IMR-90 (cell line): ENCODE data around the gene MT1X. TPM values are rescaled to one million over a fixed set of nuclear protein-coding genes. Genes with fewer than 3 reads are reported as not detected.

Experiments used
- ATAC-seq: fragments of 200-7000 bp; cut with Tn5 transposase; 2 replicates; pipeline ENCODE4 v1.9.1; 2020; ENCODE audit warnings: low read depth, mild to moderate bottlenecking, moderate library complexity
- BruUV-seq: library from RNA; stranded (reverse); fragments of 400-500 nt; replicated peaks from 2 replicates; lab custom pipeline; 2021; lab: Mats Ljungman, UMichigan
- CTCF ChIA-PET: fragments of 300-600 bp; formaldehyde crosslinking; extraction: SDS; loops from one replicate; lab custom pipeline; 2021; ENCODE audit warnings: antibody characterized with exemption; lab: Yijun Ruan, JAX
- POLR2A ChIA-PET: fragments of 300-600 bp; sonication (Branson Sonifier 250); formaldehyde crosslinking; loops from one replicate; lab custom pipeline; 2022; ENCODE audit warnings: antibody characterized with exemption; ENCODE audit not compliant: unreplicated experiment; lab: Charles Lee
- DNase-seq: peaks from one replicate; pipeline ENCODE4 v3.0.0; 2013
- H2AFZ ChIP-seq: replicated peaks from 2 replicates; pipeline ENCODE3; 2013; ENCODE audit warnings: low read length, mild to moderate bottlenecking; ENCODE audit not compliant: poor library complexity
- H2AK5ac ChIP-seq: 2 replicates; pipeline ENCODE4 v1.6.1; 2013; ENCODE audit warnings: low read depth, low read length, inconsistent platforms
- H2AK9ac ChIP-seq: replicated peaks from 2 replicates; pipeline ENCODE3; 2013; ENCODE audit warnings: mild to moderate bottlenecking, low read depth, low read length, moderate library complexity; ENCODE audit not compliant: poor library complexity
- H2BK120ac ChIP-seq: 2 replicates; pipeline ENCODE4 v1.6.1; 2013; ENCODE audit warnings: low read depth, low read length, inconsistent platforms
- H2BK15ac ChIP-seq: 3 replicates; pipeline ENCODE4 v1.6.1; 2013; ENCODE audit warnings: low read depth, low read length, inconsistent platforms
- H2BK20ac ChIP-seq: 2 replicates; pipeline ENCODE4 v1.6.1; 2013; ENCODE audit warnings: low read depth, mild to moderate bottlenecking, inconsistent platforms, low read length, moderate library complexity
- H2BK5ac ChIP-seq: 2 replicates; pipeline ENCODE4 v1.6.1; 2013; ENCODE audit warnings: mild to moderate bottlenecking, low read depth, low read length, inconsistent platforms; ENCODE audit not compliant: poor library complexity, severe bottlenecking
- H3K14ac ChIP-seq: replicated peaks from 2 replicates; pipeline ENCODE4 v1.6.1; 2013; ENCODE audit warnings: low read depth, low read length, inconsistent platforms
- H3K18ac ChIP-seq: 2 replicates; pipeline ENCODE4 v1.6.1; 2013; ENCODE audit warnings: low read depth, low read length, control low read depth
- H3K23ac ChIP-seq: 2 replicates; pipeline ENCODE4 v1.6.1; 2013; ENCODE audit warnings: low read depth, low read length, inconsistent platforms
- H3K27ac ChIP-seq: 2 replicates; pipeline ENCODE4 v1.5.1; 2013; ENCODE audit warnings: mild to moderate bottlenecking, control low read depth, low read length; ENCODE audit not compliant: insufficient read depth
- H3K27me3 ChIP-seq: 2 replicates; pipeline ENCODE4 v1.6.1; 2013; ENCODE audit warnings: low read length; ENCODE audit not compliant: control insufficient read depth, insufficient read depth
- H3K36me3 ChIP-seq: 2 replicates; pipeline ENCODE4 v1.6.1; 2013; ENCODE audit warnings: low read length, mixed read lengths; ENCODE audit not compliant: control insufficient read depth, insufficient read depth
- H3K4ac ChIP-seq: 2 replicates; pipeline ENCODE4 v1.6.1; 2013; ENCODE audit warnings: low read depth, low read length, inconsistent platforms
- H3K4me1 ChIP-seq: 2 replicates; pipeline ENCODE4 v1.6.1; 2013; ENCODE audit warnings: low read length, mixed read lengths; ENCODE audit not compliant: control insufficient read depth, insufficient read depth
- H3K4me2 ChIP-seq: 2 replicates; pipeline ENCODE4 v1.6.1; 2013; ENCODE audit warnings: low read depth, mild to moderate bottlenecking, control low read depth, low read length, moderate library complexity
- H3K4me3 ChIP-seq: 2 replicates; pipeline ENCODE4 v1.5.1; 2013; ENCODE audit warnings: low read depth, mild to moderate bottlenecking, control low read depth, low read length, moderate library complexity; ENCODE audit not compliant: insufficient read depth
- H3K56ac ChIP-seq: 2 replicates; pipeline ENCODE4 v1.6.1; 2013; ENCODE audit warnings: low read length, inconsistent platforms; ENCODE audit not compliant: insufficient read depth; ENCODE audit errors: extremely low read depth
- H3K79me1 ChIP-seq, 2 experiments: 2 replicates each; pipeline ENCODE4 v1.6.1; 2013; ENCODE audit warnings: low read length in 2 of 2, inconsistent platforms in 1 of 2, low read depth in 1 of 2
- H3K9ac ChIP-seq: 2 replicates; pipeline ENCODE4 v1.6.1; 2013; ENCODE audit warnings: low read depth, low read length, control low read depth
- H3K9me1 ChIP-seq: 2 replicates; pipeline ENCODE4 v1.6.1; 2013; ENCODE audit warnings: low read length, inconsistent platforms; ENCODE audit not compliant: insufficient read depth
- H3K9me3 ChIP-seq: 2 replicates; pipeline ENCODE4 v1.6.1; 2013; ENCODE audit warnings: low read length; ENCODE audit not compliant: control insufficient read depth, insufficient read depth
- H4K20me1 ChIP-seq: 2 replicates; pipeline ENCODE4 v1.6.1; 2013; ENCODE audit warnings: low read length, inconsistent platforms; ENCODE audit not compliant: insufficient read depth
- H4K5ac ChIP-seq: 2 replicates; pipeline ENCODE4 v1.6.1; 2013; ENCODE audit warnings: mild to moderate bottlenecking, low read depth, low read length, control low read depth
- H4K8ac ChIP-seq, 2 experiments: 2 replicates each; pipeline ENCODE4 v1.6.1; 2013; ENCODE audit warnings: low read depth in 2 of 2, low read length in 2 of 2, control low read depth in 1 of 2, inconsistent platforms in 1 of 2
- H4K91ac ChIP-seq: 2 replicates; pipeline ENCODE4 v1.6.1; 2013; ENCODE audit warnings: low read depth, low read length, inconsistent platforms; ENCODE audit not compliant: insufficient read depth
- BHLHE40 ChIP-seq: fragments of 150-350 bp; IDR thresholded peaks from 2 replicates; pipeline ENCODE4 v1.6.1; 2016; ENCODE audit warnings: mild to moderate bottlenecking, low read depth, low read length
- CEBPB ChIP-seq: IDR thresholded peaks from 2 replicates; pipeline ENCODE4 v1.6.1; 2012; ENCODE audit warnings: low read depth, low read length, improper control_type of control experiment
- CHD1 ChIP-seq: IDR thresholded peaks from 2 replicates; pipeline ENCODE4 v1.6.1; 2012; ENCODE audit warnings: low read depth, low read length, improper control_type of control experiment
- FOS ChIP-seq: fragments of 150-350 bp; IDR thresholded peaks from 2 replicates; pipeline ENCODE4 v1.6.1; 2016; ENCODE audit warnings: low read depth, low read length
- MAFK ChIP-seq: IDR thresholded peaks from 2 replicates; pipeline ENCODE4 v1.6.1; 2012; ENCODE audit warnings: low read depth, low read length, improper control_type of control experiment
- MAZ ChIP-seq: IDR thresholded peaks from 2 replicates; pipeline ENCODE4 v1.6.1; 2012; ENCODE audit warnings: low read depth, mild to moderate bottlenecking, low read length, improper control_type of control experiment, moderate library complexity, borderline replicate concordance
- MXI1 ChIP-seq: IDR thresholded peaks from 2 replicates; pipeline ENCODE4 v1.6.1; 2012; ENCODE audit warnings: low read depth, mild to moderate bottlenecking, low read length, moderate library complexity, borderline replicate concordance
- NFE2L2 ChIP-seq: fragments of 150-350 bp; IDR thresholded peaks from 2 replicates; pipeline ENCODE4 v1.6.1; 2016; ENCODE audit warnings: low read depth, mild to moderate bottlenecking, low read length
- POLR2A ChIP-seq: IDR thresholded peaks from 2 replicates; pipeline ENCODE4 v1.6.1; 2012; ENCODE audit warnings: mild to moderate bottlenecking, low read depth, low read length
- RAD21 ChIP-seq: IDR thresholded peaks from 2 replicates; pipeline ENCODE4 v1.6.1; 2012; ENCODE audit warnings: low read length, improper control_type of control experiment
- RCOR1 ChIP-seq: IDR thresholded peaks from 2 replicates; pipeline ENCODE4 v1.6.1; 2012; ENCODE audit warnings: mild to moderate bottlenecking, low read length, improper control_type of control experiment; ENCODE audit not compliant: insufficient replicate concordance
- RFX5 ChIP-seq: IDR thresholded peaks from 2 replicates; pipeline ENCODE4 v1.8.0; 2012; ENCODE audit warnings: low read depth, mild to moderate bottlenecking, low read length, moderate library complexity
- SMC3 ChIP-seq: fragments of 150-350 bp; IDR thresholded peaks from 2 replicates; pipeline ENCODE4 v1.6.1; 2016; ENCODE audit warnings: low read depth, mild to moderate bottlenecking, antibody characterized with exemption, low read length, moderate library complexity
- WGBS, 2 experiments: methylation state at CpG; one replicate each; pipeline versions ENCODE4 v1.1.5 to v1.1.7; 2013; ENCODE audit warnings: missing lambda C conversion rate in 2 of 2; ENCODE audit not compliant: insufficient read length in 1 of 2; ENCODE audit errors: extremely low coverage in 2 of 2; 5-methylcytosine and 5-hydroxymethylcytosine counted together
- dilution Hi-C: fragments of 300-500 bp; cut with HindIII; formaldehyde crosslinking; loops from one replicate; pipeline ENCODE4 v1.14.3; 2018; ENCODE audit warnings: low sequenced_read_pairs; ENCODE audit not compliant: unreplicated experiment
- in situ Hi-C: fragments of 300-500 bp; cut with MboI; formaldehyde crosslinking; loops from 3 replicates; pipeline ENCODE4 v1.14.3; 2019; ENCODE audit warnings: low sequenced_read_pairs, inconsistent platforms, mixed read lengths
- intact Hi-C: fragments of 100-400 bp; cut with micrococcal nuclease; formaldehyde crosslinking; loops from 2 replicates; pipeline ENCODE4 v1.10.0; 2022
- polyA plus RNA-seq, 3 experiments: library from polyadenylated mRNA; depleted of rRNA; stranded (reverse); fragments of >200 nt; gene quantifications; 2 replicates each; pipeline ENCODE4 v1.2.3, GENCODE V29; 2012; ENCODE audit warnings: low replicate concordance in 1 of 3
- total RNA-seq: library from RNA; depleted of rRNA; stranded (reverse); fragments of >200 nt; gene quantifications from 2 replicates; pipeline ENCODE4 v1.2.3, GENCODE V29; 2012
- TF ChIP-seq, protein P1 (sequence below): conservative IDR thresholded peaks from 2 replicates; pipeline ENCODE4 v1.5.1; 2012; ENCODE audit warnings: mild to moderate bottlenecking, low read depth, low read length, improper control_type of control experiment
- TF ChIP-seq, protein P2 (sequence below): fragments of 150-350 bp; IDR thresholded peaks from 2 replicates; pipeline ENCODE4 v1.6.1; 2017; ENCODE audit warnings: mild to moderate bottlenecking, antibody characterized with exemption, low read length, low read depth
- TF ChIP-seq, protein P3 (sequence below): fragments of 150-350 bp; IDR thresholded peaks from 2 replicates; pipeline ENCODE4 v1.6.1; 2016; ENCODE audit warnings: low read depth, mild to moderate bottlenecking, low read length, moderate library complexity, borderline replicate concordance

Gene MT1X
- total and polyA plus RNA-seq, 2 of the 4 experiments (the other 2 are of a cell fraction): 5.6 to 170 TPM

DNA sequence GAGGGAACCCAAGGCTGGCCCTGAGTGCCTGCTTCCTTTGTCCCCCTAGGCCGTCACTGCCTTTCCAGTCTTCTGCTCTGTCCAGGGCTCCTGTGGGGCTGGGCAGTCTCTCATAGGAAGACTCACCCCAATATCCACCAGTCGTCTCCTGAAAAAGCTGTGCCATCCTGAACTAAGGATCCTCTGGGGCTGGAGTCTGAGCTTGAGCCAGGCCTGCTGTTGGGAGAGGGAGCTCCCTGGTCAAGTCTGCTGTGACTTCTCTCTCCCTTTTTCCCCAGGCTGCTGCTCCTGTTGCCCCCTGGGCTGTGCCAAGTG is 11.7 kb upstream of the MT1X start:
- Histone ChIP-seq H3K79me1 (no peaks in the 10 kb centered on the region), H2BK120ac (no peak overlapping the region), H4K20me1 (peaks cover 4% of the 10 kb centered on the region; the same call in 1 of the 2 replicates), H2AK9ac (no peak overlapping the region), H3K9ac (no peak overlapping the region), H3K4me2 (no peak overlapping the region), H3K9me3 (no peaks in the 10 kb centered on the region), H3K4me3 (no peak overlapping the region), H3K27ac (no peak overlapping the region), H3K9me1 (peaks cover 5% of the 10 kb centered on the region), H2AK5ac (no peak overlapping the region), H4K91ac (no peak overlapping the region), H4K8ac (no peak overlapping the region), H3K18ac (no peak overlapping the region), H2AFZ (no peak overlapping the region), H2BK5ac (no peak overlapping the region), H3K23ac (no peak overlapping the region), H3K56ac (no peak overlapping the region), H2BK20ac (no peak overlapping the region), H4K5ac (no peak overlapping the region), H3K36me3 (no peaks in the 10 kb centered on the region), H2BK15ac (no peak overlapping the region), H3K4me1 (peaks cover 13% of the 10 kb centered on the region), H3K14ac (no peak overlapping the region), H3K4ac (no peak overlapping the region), H3K27me3 (peaks cover 53% of the 10 kb centered on the region)
- WGBS, 2 experiments: no CpG with 5 or more reads among the region's 2 CpGs
- BruUV-seq: no TSS peak
- dilution Hi-C loops: no loop called here
- intact Hi-C loops: no loop called here
- ATAC-seq (no peak), DNase-seq (no peak)
- no peak for TF ChIP-seq RCOR1
- TF ChIP-seq SMC3: no peak
- no peak for TF ChIP-seq CHD1
- no peak for TF ChIP-seq FOS
- no peak for TF ChIP-seq MAZ
- TF ChIP-seq, protein P1, sequence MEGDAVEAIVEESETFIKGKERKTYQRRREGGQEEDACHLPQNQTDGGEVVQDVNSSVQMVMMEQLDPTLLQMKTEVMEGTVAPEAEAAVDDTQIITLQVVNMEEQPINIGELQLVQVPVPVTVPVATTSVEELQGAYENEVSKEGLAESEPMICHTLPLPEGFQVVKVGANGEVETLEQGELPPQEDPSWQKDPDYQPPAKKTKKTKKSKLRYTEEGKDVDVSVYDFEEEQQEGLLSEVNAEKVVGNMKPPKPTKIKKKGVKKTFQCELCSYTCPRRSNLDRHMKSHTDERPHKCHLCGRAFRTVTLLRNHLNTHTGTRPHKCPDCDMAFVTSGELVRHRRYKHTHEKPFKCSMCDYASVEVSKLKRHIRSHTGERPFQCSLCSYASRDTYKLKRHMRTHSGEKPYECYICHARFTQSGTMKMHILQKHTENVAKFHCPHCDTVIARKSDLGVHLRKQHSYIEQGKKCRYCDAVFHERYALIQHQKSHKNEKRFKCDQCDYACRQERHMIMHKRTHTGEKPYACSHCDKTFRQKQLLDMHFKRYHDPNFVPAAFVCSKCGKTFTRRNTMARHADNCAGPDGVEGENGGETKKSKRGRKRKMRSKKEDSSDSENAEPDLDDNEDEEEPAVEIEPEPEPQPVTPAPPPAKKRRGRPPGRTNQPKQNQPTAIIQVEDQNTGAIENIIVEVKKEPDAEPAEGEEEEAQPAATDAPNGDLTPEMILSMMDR: no peak
- TF ChIP-seq, protein P2, sequence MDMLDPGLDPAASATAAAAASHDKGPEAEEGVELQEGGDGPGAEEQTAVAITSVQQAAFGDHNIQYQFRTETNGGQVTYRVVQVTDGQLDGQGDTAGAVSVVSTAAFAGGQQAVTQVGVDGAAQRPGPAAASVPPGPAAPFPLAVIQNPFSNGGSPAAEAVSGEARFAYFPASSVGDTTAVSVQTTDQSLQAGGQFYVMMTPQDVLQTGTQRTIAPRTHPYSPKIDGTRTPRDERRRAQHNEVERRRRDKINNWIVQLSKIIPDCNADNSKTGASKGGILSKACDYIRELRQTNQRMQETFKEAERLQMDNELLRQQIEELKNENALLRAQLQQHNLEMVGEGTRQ: no peak
- TF ChIP-seq CEBPB: no peak
- no peak for TF ChIP-seq RFX5
- TF ChIP-seq, protein P3, sequence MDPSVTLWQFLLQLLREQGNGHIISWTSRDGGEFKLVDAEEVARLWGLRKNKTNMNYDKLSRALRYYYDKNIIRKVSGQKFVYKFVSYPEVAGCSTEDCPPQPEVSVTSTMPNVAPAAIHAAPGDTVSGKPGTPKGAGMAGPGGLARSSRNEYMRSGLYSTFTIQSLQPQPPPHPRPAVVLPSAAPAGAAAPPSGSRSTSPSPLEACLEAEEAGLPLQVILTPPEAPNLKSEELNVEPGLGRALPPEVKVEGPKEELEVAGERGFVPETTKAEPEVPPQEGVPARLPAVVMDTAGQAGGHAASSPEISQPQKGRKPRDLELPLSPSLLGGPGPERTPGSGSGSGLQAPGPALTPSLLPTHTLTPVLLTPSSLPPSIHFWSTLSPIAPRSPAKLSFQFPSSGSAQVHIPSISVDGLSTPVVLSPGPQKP: no peak
- no peak for TF ChIP-seq RAD21
- TF ChIP-seq BHLHE40: no peak
- TF ChIP-seq NFE2L2: no peak
- no peak for TF ChIP-seq MAFK
- no peak for TF ChIP-seq MXI1
- TF ChIP-seq POLR2A: no peak
- POLR2A ChIA-PET: interaction anchor here (0.6 to 0.7 kb wide), 2 partner anchors 44 to 179 kb away, joined by 3 read pairs; no protein-coding TSS in a partner anchor
- CTCF ChIA-PET: no interaction called here
- in situ Hi-C loops: no loop called here
